ENCODE results near the gene MAP1LC3B2. TPM values are rescaled to one million over a fixed set of nuclear protein-coding genes. Genes with fewer than 3 reads are reported as not detected.

Gene MAP1LC3B2
- 1 to 10 TPM; 1.9 to 2.7 (median 2.2) TPM for total RNA-seq
- polyA plus RNA-seq = 2.9 TPM
- long read RNA-seq, donor 1 = 0 reads
- long read RNA-seq, donor 2 = 0 reads
- long read RNA-seq, donor 3 = 0 reads
- long read RNA-seq, donor 4 = 0 reads

DNA sequence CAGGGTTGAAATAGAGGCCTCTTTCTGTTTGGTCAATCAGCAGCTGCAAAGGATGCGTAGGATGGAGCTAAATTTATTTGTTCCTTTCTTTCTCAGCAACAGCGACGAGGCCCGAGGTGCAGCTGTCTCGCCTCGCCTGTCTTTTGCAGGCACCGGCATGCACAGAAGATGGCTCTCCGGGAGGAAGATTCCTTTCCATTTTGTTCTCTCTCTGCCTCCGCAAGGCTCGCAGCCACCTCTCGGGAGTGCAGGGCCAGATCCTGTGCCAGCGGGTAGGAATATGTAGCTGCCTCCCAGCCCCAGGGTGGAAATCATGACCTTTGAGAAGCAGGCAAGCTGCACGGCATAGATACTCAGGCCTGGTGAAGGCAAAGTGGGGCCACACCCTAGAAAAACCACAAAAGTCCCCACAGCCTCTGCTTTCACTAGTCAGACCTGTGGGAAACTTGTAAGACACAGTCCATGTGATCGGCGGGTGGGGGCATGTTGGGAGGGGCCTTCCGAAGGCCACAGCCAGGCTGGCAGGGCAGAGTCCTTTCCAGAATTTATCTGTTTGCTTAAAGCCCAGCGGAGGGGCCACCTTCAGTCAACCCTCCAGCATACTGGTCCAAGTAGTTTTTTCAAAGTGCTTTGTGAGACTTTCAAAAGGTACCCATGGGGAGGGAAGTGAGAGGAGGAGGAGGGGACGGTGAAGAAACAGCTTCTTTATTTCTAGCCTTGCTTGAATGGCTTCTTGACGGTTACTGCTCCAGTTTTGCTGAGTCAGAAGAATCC is at the start of gene MAP1LC3B2:
Gene MAP1LC3B2, plus strand, starts transcription at position 220 of the 774 bp plus-strand sequence. CDS start 16,562 bp downstream, outside the sequence.
- Histone ChIP-seq H3K27ac (ENCODE audit: low read length) (no peak within 1 kb of the TSS), H3K9me3 (ENCODE audit: control insufficient read depth, low read length) (no peaks in the 10 kb centered on the region), H3K4me3 (ENCODE audit: low read length) (no peak within 1 kb of the TSS), H3K27me3 (ENCODE audit: control insufficient read depth, insufficient read depth) (no peaks in the 10 kb centered on the region), H3K4me1 (ENCODE audit: control insufficient read depth, insufficient read depth, low read length) (no peaks in the 10 kb centered on the region)
- ATAC-seq (peak; percentile 82 to 84), DNase-seq (peak; percentile 42 to 68 (median 59))
- intact Hi-C loops (cut with DNase I) = no loop called here
- 61% methylated on average over 19 of the region's 19 CpGs for WGBS

DNA sequence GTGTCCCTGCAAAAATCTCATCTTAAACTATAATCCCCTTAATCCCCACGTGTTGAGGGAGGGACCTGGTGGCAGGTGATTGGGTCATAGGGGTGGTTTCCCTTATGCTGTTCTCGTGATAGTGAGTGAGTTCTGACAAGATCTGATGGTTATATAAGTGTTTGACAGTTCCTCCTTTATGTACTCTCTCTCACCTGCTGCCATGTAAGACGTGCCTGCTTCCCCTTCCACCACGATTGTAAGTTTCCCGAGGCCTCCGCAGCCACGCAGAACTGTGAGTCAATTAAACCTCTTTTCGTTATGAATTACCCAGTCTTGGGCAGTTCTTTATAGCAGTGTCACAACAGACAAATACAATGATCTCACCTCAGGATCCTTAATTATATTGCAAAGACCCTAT is 45.2 kb upstream of the MAP1LC3B2 start:
- no peak for DNase-seq
- Histone ChIP-seq H3K4me1 (ENCODE audit: control insufficient read depth, insufficient read depth, low read length) (no peaks in the 10 kb centered on the region), H3K27me3 (ENCODE audit: control insufficient read depth, insufficient read depth) (no peaks in the 10 kb centered on the region), H3K9me3 (ENCODE audit: control insufficient read depth, low read length) (no peaks in the 10 kb centered on the region), H3K27ac (ENCODE audit: low read length) (no peak overlapping the region), H3K4me3 (ENCODE audit: low read length) (no peak overlapping the region)
- WGBS = 88% methylated on average over 8 of the region's 8 CpGs
- ATAC-seq = no peak
- intact Hi-C loops (cut with DNase I) = no loop called here

- DNase-seq = no peak
- intact Hi-C loops (cut with DNase I) = no loop called here
- Histone ChIP-seq H3K9me3 (ENCODE audit: control insufficient read depth, low read length) (no peaks in the 10 kb centered on the region), H3K4me3 (ENCODE audit: low read length) (no peak overlapping the region), H3K27ac (ENCODE audit: low read length) (no peak overlapping the region), H3K27me3 (ENCODE audit: control insufficient read depth, insufficient read depth) (no peaks in the 10 kb centered on the region), H3K4me1 (ENCODE audit: control insufficient read depth, insufficient read depth, low read length) (no peaks in the 10 kb centered on the region)
- 60% methylated on average over 4 of the region's 4 CpGs for WGBS
- ATAC-seq = no peak
Measured at GRCh38 chr12:116515684-116516083, 43.5 kb upstream of the MAP1LC3B2 start.

GRCh38 chr12:116516657-116517056 is 42.5 kb upstream of the MAP1LC3B2 start:
- 89% methylated on average over 11 of the region's 11 CpGs for WGBS
- ATAC-seq = no peak
- no peak overlapping the region for H3K4me3 ChIP-seq (ENCODE audit: low read length)
- no peak for DNase-seq
- H3K27me3 ChIP-seq (ENCODE audit: control insufficient read depth, insufficient read depth) = no peaks in the 10 kb centered on the region
- no peak overlapping the region for H3K27ac ChIP-seq (ENCODE audit: low read length)
- no peaks in the 10 kb centered on the region for H3K9me3 ChIP-seq (ENCODE audit: control insufficient read depth, low read length)
- intact Hi-C loops (cut with DNase I) = no loop called here
- H3K4me1 ChIP-seq (ENCODE audit: control insufficient read depth, insufficient read depth, low read length) = no peaks in the 10 kb centered on the region

GRCh38 chr12:116517431-116518045 is 41.6 kb upstream of the MAP1LC3B2 start:
- Histone ChIP-seq H3K27me3 (ENCODE audit: control insufficient read depth, insufficient read depth) (no peaks in the 10 kb centered on the region), H3K9me3 (ENCODE audit: control insufficient read depth, low read length) (no peaks in the 10 kb centered on the region), H3K4me1 (ENCODE audit: control insufficient read depth, insufficient read depth, low read length) (no peaks in the 10 kb centered on the region), H3K4me3 (ENCODE audit: low read length) (no peak overlapping the region), H3K27ac (ENCODE audit: low read length) (no peak overlapping the region)
- intact Hi-C loops (cut with DNase I) = no loop called here
- DNase-seq (no peak), ATAC-seq (no peak)
- WGBS = 73% methylated on average over 4 of the region's 4 CpGs

DNA sequence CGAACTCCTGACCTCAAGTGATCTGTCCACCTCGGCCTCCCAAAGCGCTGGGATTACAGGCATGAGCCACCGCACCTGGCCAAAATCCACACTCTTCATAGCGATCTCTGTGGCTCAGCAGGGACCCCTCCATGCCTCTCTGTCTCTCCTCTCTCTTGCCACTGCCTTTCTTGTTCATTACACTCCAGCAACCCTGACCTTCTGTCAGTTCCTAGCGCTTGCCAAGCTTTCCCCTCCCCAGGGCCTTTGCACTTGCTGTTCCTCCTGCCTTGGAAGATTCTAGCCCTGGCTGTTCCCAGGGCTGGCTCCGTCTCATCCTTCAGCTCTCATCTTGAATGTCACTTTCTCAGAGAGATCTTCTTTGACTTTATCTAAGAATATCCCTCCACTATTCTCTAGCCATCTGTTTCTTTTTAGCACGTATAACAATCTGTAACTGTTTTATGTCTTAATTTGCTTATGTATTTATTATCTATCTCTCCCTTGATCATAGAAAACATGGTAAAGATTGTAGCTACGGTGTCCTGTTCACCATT is 38.9 kb upstream of the MAP1LC3B2 start:
- Histone ChIP-seq H3K4me1 (ENCODE audit: control insufficient read depth, insufficient read depth, low read length) (peaks cover 2% of the 10 kb centered on the region), H3K27me3 (ENCODE audit: control insufficient read depth, insufficient read depth) (no peaks in the 10 kb centered on the region), H3K27ac (ENCODE audit: low read length) (no peak overlapping the region), H3K4me3 (ENCODE audit: low read length) (no peak overlapping the region), H3K9me3 (ENCODE audit: control insufficient read depth, low read length) (no peaks in the 10 kb centered on the region)
- DNase-seq (no peak), ATAC-seq (no peak)
- intact Hi-C loops (cut with DNase I) = loop anchor here in 1 of 4 donors (10.0 kb wide), 1 partner anchor 875 kb away; no protein-coding TSS in a partner anchor
- WGBS = 94% methylated on average over 9 of the region's 9 CpGs

DNA sequence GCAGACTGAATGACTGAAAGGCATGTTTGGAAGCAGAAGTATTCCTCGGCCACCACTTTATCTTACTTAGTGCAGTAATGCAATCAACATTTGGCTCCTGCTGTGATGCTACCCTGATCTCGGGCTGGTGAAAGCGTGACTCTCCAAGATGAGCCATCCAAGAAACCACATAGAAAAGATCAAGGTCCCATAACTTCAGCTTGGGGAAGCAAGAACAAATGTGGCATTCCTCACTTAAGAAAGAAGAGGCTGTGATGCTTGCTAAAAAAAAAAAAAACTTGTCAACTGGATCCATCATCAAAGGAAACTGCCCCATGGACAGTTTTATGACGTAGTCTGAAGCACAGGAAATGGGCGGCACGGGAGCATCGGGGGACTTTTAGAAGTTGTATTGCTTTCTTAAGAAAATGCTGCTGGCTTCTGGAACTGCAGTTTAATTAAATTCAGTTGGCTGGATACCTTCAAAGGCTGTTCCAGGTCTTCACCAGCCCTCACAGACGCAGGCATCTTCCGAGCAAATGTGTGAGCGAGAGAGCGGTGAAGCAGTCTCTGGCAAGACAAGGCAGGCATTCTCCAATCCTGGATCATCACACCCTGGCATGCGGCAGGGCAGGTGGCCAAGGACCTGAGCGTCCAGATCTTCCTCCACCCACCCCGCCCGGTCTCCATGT is 38.2 kb upstream of the MAP1LC3B2 start:
- Histone ChIP-seq H3K4me3 (ENCODE audit: low read length) (no peak overlapping the region), H3K9me3 (ENCODE audit: control insufficient read depth, low read length) (no peaks in the 10 kb centered on the region), H3K4me1 (ENCODE audit: control insufficient read depth, insufficient read depth, low read length) (peaks cover 2% of the 10 kb centered on the region), H3K27me3 (ENCODE audit: control insufficient read depth, insufficient read depth) (no peaks in the 10 kb centered on the region), H3K27ac (ENCODE audit: low read length) (no peak overlapping the region)
- no peak for DNase-seq
- 56% methylated on average over 15 of the region's 15 CpGs for WGBS
- no peak for ATAC-seq
- intact Hi-C loops (cut with DNase I) = loop anchor here in 1 of 4 donors (10.0 kb wide), 1 partner anchor 876 kb away; no protein-coding TSS in a partner anchor

- DNase-seq (no peak), ATAC-seq (no peak)
- Histone ChIP-seq H3K27me3 (ENCODE audit: control insufficient read depth, insufficient read depth) (no peaks in the 10 kb centered on the region), H3K9me3 (ENCODE audit: control insufficient read depth, low read length) (no peaks in the 10 kb centered on the region), H3K4me3 (ENCODE audit: low read length) (no peak overlapping the region), H3K4me1 (ENCODE audit: control insufficient read depth, insufficient read depth, low read length) (peaks cover 2% of the 10 kb centered on the region), H3K27ac (ENCODE audit: low read length) (no peak overlapping the region)
- 88% methylated on average over 10 of the region's 10 CpGs for WGBS
- intact Hi-C loops (cut with DNase I) = loop anchor here in 1 of 4 donors (10.0 kb wide), 1 partner anchor 880 kb away; no protein-coding TSS in a partner anchor
Measured at GRCh38 chr12:116524311-116524710, 34.9 kb upstream of the MAP1LC3B2 start.

DNA sequence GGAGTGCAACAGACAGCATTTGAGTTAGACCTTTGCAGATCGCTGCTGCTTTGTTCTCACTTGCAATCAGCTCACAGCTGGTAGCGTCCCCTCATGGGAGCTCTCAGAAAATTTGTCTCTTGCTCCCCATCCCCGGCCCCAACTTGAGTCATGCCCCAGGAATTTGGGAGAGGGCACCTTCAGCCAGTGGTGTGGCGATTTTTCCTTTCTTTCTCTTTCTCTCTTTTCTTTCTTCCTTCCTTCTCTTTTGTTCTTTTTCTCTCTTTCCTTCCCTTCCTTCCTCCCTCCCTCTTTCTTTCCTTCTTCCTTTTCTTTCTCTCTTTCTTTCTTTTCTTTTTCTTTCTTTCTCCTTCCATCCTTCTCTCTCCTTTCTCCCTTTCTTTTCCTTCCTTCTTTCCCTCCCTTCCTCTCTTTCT is 34.2 kb upstream of the MAP1LC3B2 start:
- Histone ChIP-seq H3K9me3 (ENCODE audit: control insufficient read depth, low read length) (no peaks in the 10 kb centered on the region), H3K4me3 (ENCODE audit: low read length) (no peak overlapping the region), H3K27me3 (ENCODE audit: control insufficient read depth, insufficient read depth) (no peaks in the 10 kb centered on the region), H3K27ac (ENCODE audit: low read length) (no peak overlapping the region), H3K4me1 (ENCODE audit: control insufficient read depth, insufficient read depth, low read length) (peaks cover 2% of the 10 kb centered on the region)
- ATAC-seq = peak in 1 of 2 donors; percentile 15
- intact Hi-C loops (cut with DNase I) = loop anchor here in 1 of 4 donors (10.0 kb wide), 1 partner anchor 880 kb away; no protein-coding TSS in a partner anchor
- 48% methylated on average over 4 of the region's 4 CpGs for WGBS
- DNase-seq = no peak

GRCh38 chr12:116525418-116526001 is 33.7 kb upstream of the MAP1LC3B2 start:
- peaks cover 2% of the 10 kb centered on the region for H3K4me1 ChIP-seq (ENCODE audit: control insufficient read depth, insufficient read depth, low read length)
- peak; percentile 79 to 89 (median 85) for DNase-seq
- H3K27ac ChIP-seq (ENCODE audit: low read length) = peak overlapping the region; percentile 69
- no peaks in the 10 kb centered on the region for H3K9me3 ChIP-seq (ENCODE audit: control insufficient read depth, low read length)
- ATAC-seq = peak; percentile 93 to 97
- H3K27me3 ChIP-seq (ENCODE audit: control insufficient read depth, insufficient read depth) = no peaks in the 10 kb centered on the region
- no peak overlapping the region for H3K4me3 ChIP-seq (ENCODE audit: low read length)
- 31% methylated on average over 15 of the region's 15 CpGs for WGBS
- intact Hi-C loops (cut with DNase I) = loop anchor here in 1 of 4 donors (10.0 kb wide), 1 partner anchor 881 kb away; no protein-coding TSS in a partner anchor
